Panc1 (cell line): Measurements from ENCODE around the gene CAV3. TPM values are rescaled to one million over a fixed set of nuclear protein-coding genes. Genes with fewer than 3 reads are reported as not detected.
"Not testable (repeated sequence)": the region's sequence is repeated elsewhere in the genome, so short reads cannot be mapped to it uniquely, and the experiment has no call there.

Experiments used
- ATAC-seq: fragments of 200-7000 bp; cut with Tn5 transposase; 2 replicates; pipeline ENCODE4 v1.9.1; 2020; ENCODE audit warnings: mild to moderate bottlenecking, moderate library complexity
- Bru-seq: library from RNA; stranded (reverse); fragments of 400-500 nt; gene quantifications from one replicate; lab custom pipeline; 2021; lab: Mats Ljungman, UMichigan
- BruChase-seq, 2 experiments: library from RNA; stranded (reverse); fragments of 400-500 nt; gene quantifications; one replicate each; lab custom pipeline; 2021; lab: Mats Ljungman, UMichigan
- BruUV-seq: library from RNA; stranded (reverse); fragments of 400-500 nt; replicated peaks from 2 replicates; lab custom pipeline; 2021; lab: Mats Ljungman, UMichigan
- CTCF ChIA-PET: fragments of 300-600 bp; sonication (Branson Sonifier 250); formaldehyde crosslinking; loops from one replicate; lab custom pipeline; 2022; ENCODE audit warnings: antibody characterized with exemption; lab: Charles Lee
- POLR2A ChIA-PET: fragments of 300-600 bp; sonication (Branson Sonifier 250); formaldehyde crosslinking; loops from one replicate; lab custom pipeline; 2022; ENCODE audit warnings: antibody characterized with exemption; lab: Charles Lee
- DNase-seq: peaks from one replicate; pipeline ENCODE4 v3.0.0-alpha.2; 2010; ENCODE audit warnings: low read depth, low spot score
- H3K27ac ChIP-seq: 2 replicates; pipeline ENCODE4 v1.5.1; 2011; ENCODE audit warnings: mild to moderate bottlenecking, low read length, inconsistent platforms
- H3K27me3 ChIP-seq: fragments of 200-500 bp; sonication (Bioruptor generic); 2 replicates; pipeline ENCODE4 v1.6.0; 2014; ENCODE audit warnings: low read length, inconsistent platforms; ENCODE audit not compliant: control insufficient read depth, insufficient read depth
- H3K36me3 ChIP-seq: fragments of 200-500 bp; sonication (Bioruptor generic); 2 replicates; pipeline ENCODE4 v1.5.1; 2014; ENCODE audit warnings: inconsistent platforms, mild to moderate bottlenecking, low read length, moderate library complexity; ENCODE audit not compliant: control insufficient read depth, insufficient read depth
- H3K4me1 ChIP-seq: 2 replicates; pipeline ENCODE4 v1.5.1; 2011; ENCODE audit warnings: inconsistent platforms, mild to moderate bottlenecking, low read length, moderate library complexity; ENCODE audit not compliant: control insufficient read depth, insufficient read depth
- H3K4me3 ChIP-seq, 2 experiments: 2 replicates each; pipeline ENCODE4 v1.5.1; 2011 to 2012; ENCODE audit warnings: low read depth in 2 of 2, low read length in 2 of 2, mild to moderate bottlenecking in 2 of 2, inconsistent platforms in 1 of 2, moderate library complexity in 1 of 2
- H3K9me3 ChIP-seq: fragments of 200-500 bp; sonication (Bioruptor generic); 2 replicates; pipeline ENCODE4 v1.5.1; 2014; ENCODE audit warnings: low read depth, mild to moderate bottlenecking, inconsistent platforms, low read length, moderate library complexity; ENCODE audit not compliant: control insufficient read depth, insufficient read depth
- POLR2AphosphoS5 ChIP-seq: IDR thresholded peaks from 2 replicates; pipeline ENCODE4 v1.6.1; 2012; ENCODE audit warnings: mild to moderate bottlenecking, low read depth, low read length, moderate library complexity
- REST ChIP-seq, 2 experiments: IDR thresholded peaks; 2 replicates each; pipeline ENCODE4 v1.6.1; 2011 to 2012; ENCODE audit warnings: low read depth in 2 of 2, control low read depth in 1 of 2, low read length in 1 of 2, mild to moderate bottlenecking in 1 of 2, moderate library complexity in 1 of 2; ENCODE audit not compliant: insufficient read depth in 1 of 2
- SIN3A ChIP-seq: IDR thresholded peaks from 2 replicates; pipeline ENCODE4 v1.6.1; 2012; ENCODE audit warnings: low read depth, mild to moderate bottlenecking, low read length, moderate library complexity, borderline replicate concordance; ENCODE audit not compliant: insufficient read depth
- TCF7L2 ChIP-seq: IDR thresholded peaks from 2 replicates; pipeline ENCODE4 v1.6.1; 2011; ENCODE audit warnings: mild to moderate bottlenecking, low read depth, low read length, inconsistent platforms
- in situ Hi-C: cut with HindIII; loops from 2 replicates; pipeline ENCODE4 v1.10.0; 2016; ENCODE audit warnings: low sequenced_read_pairs, low pct_unique_long_range_greater_than_20kb
- intact Hi-C: fragments of 100-400 bp; cut with micrococcal nuclease; formaldehyde crosslinking; loops from one replicate; pipeline ENCODE4 v1.10.0; 2022; ENCODE audit not compliant: unreplicated experiment
- long read RNA-seq: library from polyadenylated mRNA; unstranded; transcript quantifications from one replicate; pipeline ENCODE4 v2.0.0, GENCODE V29; 2021; ENCODE audit not compliant: unreplicated experiment
- polyA plus RNA-seq: library from polyadenylated mRNA; unstranded; fragments of >200 nt; gene quantifications from one replicate; pipeline ENCODE4 v1.2.1, GENCODE V29; 2012; ENCODE audit warnings: missing spikeins; ENCODE audit not compliant: insufficient read length
- total RNA-seq: library from RNA; stranded (reverse); gene quantifications from one replicate; pipeline ENCODE4 v1.2.1, GENCODE V29; 2021; ENCODE audit not compliant: unreplicated experiment
- TF ChIP-seq, protein P1 (sequence below): fragments of 450-650 bp; IDR thresholded peaks from 2 replicates; pipeline ENCODE4 v1.5.1; 2017; ENCODE audit warnings: mild to moderate bottlenecking

Gene CAV3
- total RNA-seq (not detected), Bru-seq, nascent RNA (not detected), BruChase-seq, experiment 1, labeled RNA remaining after a 2-hour chase (not detected), BruChase-seq, experiment 2, labeled RNA remaining after a 6-hour chase (not detected)
- not detected for polyA plus RNA-seq
- long read RNA-seq = 0 reads

DNA sequence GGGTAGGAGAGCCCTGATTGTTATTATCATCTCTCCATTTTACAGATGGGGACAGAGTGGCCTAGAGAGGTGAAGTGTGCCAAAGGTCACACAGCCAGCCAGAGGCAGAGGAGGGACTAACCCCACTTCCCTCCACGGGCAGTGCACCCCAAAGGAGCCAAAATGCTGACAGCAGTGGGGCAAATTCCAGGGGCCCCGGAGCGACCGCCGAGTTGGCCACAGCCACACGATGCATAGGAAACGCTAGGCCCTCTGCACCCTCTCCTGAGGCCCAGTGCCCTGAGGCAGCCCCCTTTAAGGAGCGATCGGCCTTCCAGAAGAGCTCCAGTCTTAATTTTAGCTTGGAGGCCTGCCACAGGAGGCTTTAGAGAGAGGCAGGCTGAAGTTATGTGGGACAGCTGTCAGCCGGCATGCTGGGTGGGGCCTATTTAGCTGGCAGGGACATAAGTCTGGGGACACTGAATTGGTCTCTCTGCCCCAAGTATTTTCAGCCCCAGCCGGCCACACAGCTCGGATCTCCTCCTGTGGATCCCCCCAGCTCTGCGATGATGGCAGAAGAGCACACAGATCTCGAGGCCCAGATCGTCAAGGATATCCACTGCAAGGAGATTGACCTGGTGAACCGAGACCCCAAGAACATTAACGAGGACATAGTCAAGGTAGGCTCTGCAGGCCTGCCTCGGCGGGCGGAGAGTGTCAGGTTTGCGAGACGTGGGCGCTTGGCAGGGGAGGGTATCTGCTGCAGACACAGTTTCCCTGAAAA is at the start of gene CAV3:
CAV3 (plus strand) TSS at position 471 of the 763 bp plus-strand sequence; CDS start at position 546, 75 bp downstream.
- TF ChIP-seq SIN3A (no peak), POLR2AphosphoS5 (no peak), REST (IDR thresholded peaks at IDR 0.05; ENCODE audit: insufficient read depth in 1 of 2, low read depth in 2 of 2, low read length in 1 of 2) (no peak), TCF7L2 (no peak)
- TF ChIP-seq, protein P1, sequence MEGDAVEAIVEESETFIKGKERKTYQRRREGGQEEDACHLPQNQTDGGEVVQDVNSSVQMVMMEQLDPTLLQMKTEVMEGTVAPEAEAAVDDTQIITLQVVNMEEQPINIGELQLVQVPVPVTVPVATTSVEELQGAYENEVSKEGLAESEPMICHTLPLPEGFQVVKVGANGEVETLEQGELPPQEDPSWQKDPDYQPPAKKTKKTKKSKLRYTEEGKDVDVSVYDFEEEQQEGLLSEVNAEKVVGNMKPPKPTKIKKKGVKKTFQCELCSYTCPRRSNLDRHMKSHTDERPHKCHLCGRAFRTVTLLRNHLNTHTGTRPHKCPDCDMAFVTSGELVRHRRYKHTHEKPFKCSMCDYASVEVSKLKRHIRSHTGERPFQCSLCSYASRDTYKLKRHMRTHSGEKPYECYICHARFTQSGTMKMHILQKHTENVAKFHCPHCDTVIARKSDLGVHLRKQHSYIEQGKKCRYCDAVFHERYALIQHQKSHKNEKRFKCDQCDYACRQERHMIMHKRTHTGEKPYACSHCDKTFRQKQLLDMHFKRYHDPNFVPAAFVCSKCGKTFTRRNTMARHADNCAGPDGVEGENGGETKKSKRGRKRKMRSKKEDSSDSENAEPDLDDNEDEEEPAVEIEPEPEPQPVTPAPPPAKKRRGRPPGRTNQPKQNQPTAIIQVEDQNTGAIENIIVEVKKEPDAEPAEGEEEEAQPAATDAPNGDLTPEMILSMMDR = no peak
- no peaks in the 10 kb centered on the region for H3K9me3 ChIP-seq
- H3K4me1 ChIP-seq = no peaks in the 10 kb centered on the region
- in situ Hi-C loops (no loop called here), intact Hi-C loops (no loop called here)
- no peaks in the 10 kb centered on the region for H3K27me3 ChIP-seq
- ChIA-PET POLR2A (no interaction called here), CTCF (no interaction called here)
- ATAC-seq = no peak
- H3K36me3 ChIP-seq = no peaks in the 10 kb centered on the region
- no peak within 1 kb of the TSS for H3K4me3 ChIP-seq
- no TSS peak for BruUV-seq
- no peak for DNase-seq
- H3K27ac ChIP-seq = no peak within 1 kb of the TSS

DNA sequence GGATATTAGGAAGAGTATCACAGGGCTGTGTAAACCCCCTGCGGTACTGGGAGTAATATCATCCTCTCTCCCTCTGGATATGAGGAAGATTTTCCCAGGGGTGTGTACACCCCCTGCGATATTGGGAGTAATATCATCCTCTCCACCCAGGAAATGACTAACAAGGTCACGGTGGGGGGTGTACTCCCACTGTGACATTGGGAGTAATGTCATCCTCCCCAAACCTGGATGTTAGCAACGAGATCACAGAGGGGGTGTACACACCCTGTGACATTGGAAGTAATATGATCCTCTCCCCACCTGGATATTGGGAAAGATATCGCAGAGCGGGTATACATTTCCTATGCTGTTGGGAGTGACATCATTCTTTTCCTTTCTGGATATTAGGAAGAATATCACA is 48.6 kb upstream of the CAV3 start:
- H3K27ac ChIP-seq, CTCF ChIA-PET, H3K9me3 ChIP-seq, in situ Hi-C loops, ATAC-seq, H3K27me3 ChIP-seq, intact Hi-C loops, H3K4me3 ChIP-seq, H3K36me3 ChIP-seq, H3K4me1 ChIP-seq, DNase-seq, POLR2A ChIA-PET, BruUV-seq: not testable (repeated sequence)

DNA sequence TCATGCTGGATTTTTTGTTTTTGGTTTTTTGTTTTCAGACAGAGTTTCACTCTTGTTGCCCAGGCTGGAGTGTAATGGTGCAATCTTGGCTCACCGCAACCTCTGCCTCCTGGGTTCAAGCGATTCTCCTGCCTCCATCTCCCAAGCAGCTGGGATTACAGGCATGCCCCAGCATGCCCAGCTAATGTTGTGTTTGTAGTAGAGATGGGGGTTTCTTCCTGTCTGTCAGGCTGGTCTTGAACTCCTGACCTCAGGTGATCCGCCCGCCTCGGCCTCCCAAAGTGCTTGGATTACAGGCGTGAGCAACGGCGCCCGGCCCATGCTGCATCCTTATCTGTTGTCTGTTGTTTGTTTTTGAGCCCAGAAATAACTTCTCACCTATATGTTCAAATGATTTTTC is 42.3 kb upstream of the CAV3 start:
- DNase-seq, BruUV-seq, H3K4me3 ChIP-seq, intact Hi-C loops, ATAC-seq, H3K27ac ChIP-seq, H3K27me3 ChIP-seq, CTCF ChIA-PET, in situ Hi-C loops, POLR2A ChIA-PET, H3K9me3 ChIP-seq, H3K4me1 ChIP-seq, H3K36me3 ChIP-seq: not testable (repeated sequence)
